HepG2 (cell line): Measurements from ENCODE around the gene TCP11L1. TPM values are rescaled to one million over a fixed set of nuclear protein-coding genes. Genes with fewer than 3 reads are reported as not detected.

Experiments used
- ATF1 ChIP-seq: IDR thresholded peaks from 2 replicates; pipeline ENCODE4 v1.6.1; 2016; ENCODE audit warnings: mild to moderate bottlenecking, control low read depth
- CBX5 ChIP-seq: sonication (generic); formaldehyde crosslinking; IDR thresholded peaks from 2 replicates; pipeline ENCODE4 v1.4.0; 2020; ENCODE audit warnings: missing genetic modification reagents, borderline replicate concordance
- KMT2B ChIP-seq: IDR thresholded peaks from 2 replicates; pipeline ENCODE4 v1.6.1; 2016; ENCODE audit warnings: missing genetic modification reagents, missing compliant biosample characterization
- PAWR ChIP-seq: sonication (generic); formaldehyde crosslinking; IDR thresholded peaks from 2 replicates; pipeline ENCODE4 v1.4.0; 2020; ENCODE audit warnings: missing genetic modification reagents, mild to moderate bottlenecking, borderline replicate concordance
- TOPORS ChIP-seq: sonication (generic); formaldehyde crosslinking; IDR thresholded peaks from 2 replicates; pipeline ENCODE4 v1.8.0; 2023; ENCODE audit warnings: mild to moderate bottlenecking, missing genetic modification reagents
- ZC3H13 ChIP-seq: sonication (generic); formaldehyde crosslinking; IDR thresholded peaks from 2 replicates; pipeline ENCODE4 v1.8.1; 2023; ENCODE audit warnings: mild to moderate bottlenecking, missing genetic modification reagents, moderate library complexity
- ZNF230 ChIP-seq: sonication (generic); formaldehyde crosslinking; IDR thresholded peaks from 2 replicates; pipeline ENCODE4 v1.4.0; 2020; ENCODE audit warnings: mild to moderate bottlenecking, missing genetic modification reagents
- ZNF720 ChIP-seq: sonication (generic); formaldehyde crosslinking; IDR thresholded peaks from 2 replicates; pipeline ENCODE4 v1.4.0; 2020; ENCODE audit warnings: missing genetic modification reagents
- ZNF879 ChIP-seq: sonication (generic); formaldehyde crosslinking; IDR thresholded peaks from 2 replicates; pipeline ENCODE4 v1.8.1; 2023; ENCODE audit warnings: missing genetic modification reagents
- ZNF891 ChIP-seq: sonication (generic); formaldehyde crosslinking; IDR thresholded peaks from 2 replicates; pipeline ENCODE4 v1.5.0; 2020; ENCODE audit warnings: mild to moderate bottlenecking, missing genetic modification reagents
- ZSCAN9 ChIP-seq: IDR thresholded peaks from 2 replicates; pipeline ENCODE4 v1.6.1; 2016; ENCODE audit warnings: borderline replicate concordance
- polyA plus RNA-seq, 8 experiments: library from polyadenylated mRNA; depleted of rRNA in 3 of 8; stranded (reverse) in 7 of 8; unstranded in 1 of 8; fragments of >200 nt; fragmentation: Illumina TruSeq in 4 of 8; extraction: Trizol in 4 of 8; gene quantifications; 2 replicates each; pipeline versions ENCODE4 v1.2.1 to v1.2.3, GENCODE V29; 2011 to 2016; ENCODE audit warnings: low read depth in 4 of 8, missing spikeins in 1 of 8, mixed read lengths in 1 of 8; ENCODE audit not compliant: insufficient read depth in 1 of 8
- total RNA-seq, 5 experiments: library from RNA; depleted of rRNA; stranded (reverse); fragments of >200 nt; fragmentation: Illumina TruSeq; extraction: Trizol; gene quantifications; 2 replicates each; pipeline ENCODE4 v1.2.3, GENCODE V29; 2016; ENCODE audit warnings: low read depth in 1 of 5
- TF ChIP-seq, protein P1 (sequence below): sonication (generic); formaldehyde crosslinking; IDR thresholded peaks from 2 replicates; pipeline ENCODE4 v1.5.0; 2020; ENCODE audit warnings: mild to moderate bottlenecking, missing genetic modification reagents
- TF ChIP-seq, protein P2 (sequence below): sonication (generic); formaldehyde crosslinking; IDR thresholded peaks from 2 replicates; pipeline ENCODE4 v1.5.1; 2020; ENCODE audit warnings: missing genetic modification reagents, mild to moderate bottlenecking, borderline replicate concordance
- TF ChIP-seq, protein P3 (sequence below): sonication (generic); formaldehyde crosslinking; IDR thresholded peaks from 2 replicates; pipeline ENCODE4 v1.4.0; 2020; ENCODE audit warnings: low read depth, missing genetic modification reagents
- TF ChIP-seq, protein P4 (sequence below): sonication (generic); formaldehyde crosslinking; IDR thresholded peaks from 2 replicates; pipeline ENCODE4 v1.4.0; 2020; ENCODE audit warnings: missing genetic modification reagents, mild to moderate bottlenecking, borderline replicate concordance
- TF ChIP-seq, protein P5 (sequence below): sonication (generic); formaldehyde crosslinking; IDR thresholded peaks from 2 replicates; pipeline ENCODE4 v1.4.0; 2020; ENCODE audit warnings: low read depth, mild to moderate bottlenecking, missing genetic modification reagents
- TF ChIP-seq, protein P6 (sequence below): sonication (generic); formaldehyde crosslinking; IDR thresholded peaks from 2 replicates; pipeline ENCODE4 v1.4.0; 2020; ENCODE audit warnings: missing genetic modification reagents, borderline replicate concordance

The TCP11L1 gene
- total and polyA plus RNA-seq, 2 of the 13 experiments (the other 11 are each of a cell fraction or from before 2014, with no cell fraction given), result 7.9 to 10.1 TPM

DNA sequence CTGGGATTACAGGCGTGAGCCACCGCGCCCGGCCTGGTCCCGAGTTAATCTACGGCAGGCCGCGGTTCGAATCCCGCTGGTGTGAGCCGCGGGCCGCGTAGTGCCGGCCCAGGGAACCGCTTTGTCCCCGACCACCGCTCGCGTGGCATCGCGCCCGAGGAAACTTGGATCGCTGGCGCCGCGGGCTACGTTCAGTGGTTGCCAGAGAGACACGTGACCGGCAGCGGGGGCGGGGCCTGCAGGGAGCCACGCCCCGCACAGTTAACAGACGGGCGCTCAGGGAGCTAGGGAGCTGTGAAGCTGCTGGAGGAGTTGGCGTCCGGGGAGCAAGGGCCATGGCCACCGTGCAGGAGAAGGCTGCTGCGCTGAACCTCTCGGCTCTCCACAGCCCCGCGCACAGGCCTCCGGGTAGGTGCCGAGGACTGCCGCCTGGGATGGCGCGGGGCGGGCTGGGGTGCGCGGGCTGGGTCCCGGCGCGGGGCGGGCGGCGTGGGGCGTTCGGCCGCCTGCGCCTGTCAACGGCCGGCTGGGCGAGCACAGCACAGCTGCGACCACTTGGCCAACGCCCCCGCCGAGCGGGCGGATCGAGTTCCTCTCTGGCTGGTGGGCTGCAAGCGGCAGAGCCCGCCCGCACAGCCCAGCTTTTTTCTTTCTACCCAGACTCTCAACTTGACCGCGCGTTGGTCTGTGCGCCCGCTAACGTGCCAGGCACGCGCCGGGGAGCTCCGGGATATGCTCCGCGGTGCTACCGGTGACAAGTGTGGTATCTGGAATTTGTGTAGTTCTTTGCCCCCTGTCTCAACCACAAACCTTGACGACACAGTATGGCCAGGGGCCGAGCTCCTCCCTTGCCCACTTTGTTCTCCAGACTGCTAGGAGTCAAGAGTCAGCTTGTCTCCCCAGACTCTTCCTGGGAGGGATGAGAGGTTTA lies 23.5 kb upstream of the TCP11L1 start, which contains the start of gene DEPDC7 (continued):
- TF ChIP-seq, protein P1, sequence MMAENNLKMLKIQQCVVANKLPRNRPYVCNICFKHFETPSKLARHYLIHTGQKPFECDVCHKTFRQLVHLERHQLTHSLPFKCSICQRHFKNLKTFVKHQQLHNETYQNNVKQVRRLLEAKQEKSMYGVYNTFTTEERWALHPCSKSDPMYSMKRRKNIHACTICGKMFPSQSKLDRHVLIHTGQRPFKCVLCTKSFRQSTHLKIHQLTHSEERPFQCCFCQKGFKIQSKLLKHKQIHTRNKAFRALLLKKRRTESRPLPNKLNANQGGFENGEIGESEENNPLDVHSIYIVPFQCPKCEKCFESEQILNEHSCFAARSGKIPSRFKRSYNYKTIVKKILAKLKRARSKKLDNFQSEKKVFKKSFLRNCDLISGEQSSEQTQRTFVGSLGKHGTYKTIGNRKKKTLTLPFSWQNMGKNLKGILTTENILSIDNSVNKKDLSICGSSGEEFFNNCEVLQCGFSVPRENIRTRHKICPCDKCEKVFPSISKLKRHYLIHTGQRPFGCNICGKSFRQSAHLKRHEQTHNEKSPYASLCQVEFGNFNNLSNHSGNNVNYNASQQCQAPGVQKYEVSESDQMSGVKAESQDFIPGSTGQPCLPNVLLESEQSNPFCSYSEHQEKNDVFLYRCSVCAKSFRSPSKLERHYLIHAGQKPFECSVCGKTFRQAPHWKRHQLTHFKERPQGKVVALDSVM (CRISPR knock-in tag), result peak; percentile 33
- TF ChIP-seq ZSCAN9 (CRISPR knock-in tag), result peak; percentile 71
- no peak for TF ChIP-seq ATF1 (CRISPR knock-in tag)
- TF ChIP-seq, protein P2, sequence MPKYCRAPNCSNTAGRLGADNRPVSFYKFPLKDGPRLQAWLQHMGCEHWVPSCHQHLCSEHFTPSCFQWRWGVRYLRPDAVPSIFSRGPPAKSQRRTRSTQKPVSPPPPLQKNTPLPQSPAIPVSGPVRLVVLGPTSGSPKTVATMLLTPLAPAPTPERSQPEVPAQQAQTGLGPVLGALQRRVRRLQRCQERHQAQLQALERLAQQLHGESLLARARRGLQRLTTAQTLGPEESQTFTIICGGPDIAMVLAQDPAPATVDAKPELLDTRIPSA (CRISPR knock-in tag), result 0 out of 2 replicates have a peak, but pooled peaks have one; percentile 82
- TF ChIP-seq TOPORS (CRISPR knock-in tag), result peak; percentile 51; the same call in 1 of the 2 replicates
- TF ChIP-seq, protein P3, sequence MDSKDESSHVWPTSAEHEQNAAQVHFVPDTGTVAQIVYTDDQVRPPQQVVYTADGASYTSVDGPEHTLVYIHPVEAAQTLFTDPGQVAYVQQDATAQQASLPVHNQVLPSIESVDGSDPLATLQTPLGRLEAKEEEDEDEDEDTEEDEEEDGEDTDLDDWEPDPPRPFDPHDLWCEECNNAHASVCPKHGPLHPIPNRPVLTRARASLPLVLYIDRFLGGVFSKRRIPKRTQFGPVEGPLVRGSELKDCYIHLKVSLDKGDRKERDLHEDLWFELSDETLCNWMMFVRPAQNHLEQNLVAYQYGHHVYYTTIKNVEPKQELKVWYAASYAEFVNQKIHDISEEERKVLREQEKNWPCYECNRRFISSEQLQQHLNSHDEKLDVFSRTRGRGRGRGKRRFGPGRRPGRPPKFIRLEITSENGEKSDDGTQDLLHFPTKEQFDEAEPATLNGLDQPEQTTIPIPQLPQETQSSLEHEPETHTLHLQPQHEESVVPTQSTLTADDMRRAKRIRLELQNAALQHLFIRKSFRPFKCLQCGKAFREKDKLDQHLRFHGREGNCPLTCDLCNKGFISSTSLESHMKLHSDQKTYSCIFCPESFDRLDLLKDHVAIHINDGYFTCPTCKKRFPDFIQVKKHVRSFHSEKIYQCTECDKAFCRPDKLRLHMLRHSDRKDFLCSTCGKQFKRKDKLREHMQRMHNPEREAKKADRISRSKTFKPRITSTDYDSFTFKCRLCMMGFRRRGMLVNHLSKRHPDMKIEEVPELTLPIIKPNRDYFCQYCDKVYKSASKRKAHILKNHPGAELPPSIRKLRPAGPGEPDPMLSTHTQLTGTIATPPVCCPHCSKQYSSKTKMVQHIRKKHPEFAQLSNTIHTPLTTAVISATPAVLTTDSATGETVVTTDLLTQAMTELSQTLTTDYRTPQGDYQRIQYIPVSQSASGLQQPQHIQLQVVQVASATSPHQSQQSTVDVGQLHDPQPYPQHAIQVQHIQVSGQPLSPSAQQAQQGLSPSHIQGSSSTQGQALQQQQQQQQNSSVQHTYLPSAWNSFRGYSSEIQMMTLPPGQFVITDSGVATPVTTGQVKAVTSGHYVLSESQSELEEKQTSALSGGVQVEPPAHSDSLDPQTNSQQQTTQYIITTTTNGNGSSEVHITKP, result no peak
- TF ChIP-seq, protein P4, sequence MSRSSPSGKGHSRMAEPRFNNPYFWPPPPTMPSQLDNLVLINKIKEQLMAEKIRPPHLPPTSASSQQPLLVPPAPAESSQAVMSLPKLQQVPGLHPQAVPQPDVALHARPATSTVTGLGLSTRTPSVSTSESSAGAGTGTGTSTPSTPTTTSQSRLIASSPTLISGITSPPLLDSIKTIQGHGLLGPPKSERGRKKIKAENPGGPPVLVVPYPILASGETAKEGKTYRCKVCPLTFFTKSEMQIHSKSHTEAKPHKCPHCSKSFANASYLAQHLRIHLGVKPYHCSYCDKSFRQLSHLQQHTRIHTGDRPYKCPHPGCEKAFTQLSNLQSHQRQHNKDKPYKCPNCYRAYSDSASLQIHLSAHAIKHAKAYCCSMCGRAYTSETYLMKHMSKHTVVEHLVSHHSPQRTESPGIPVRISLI (CRISPR knock-in tag), result no peak; the same call in 1 of the 2 replicates
- peak; percentile 56; the same call in 1 of the 2 replicates for TF ChIP-seq KMT2B (CRISPR knock-in tag)
- no peak for TF ChIP-seq ZC3H13 (CRISPR knock-in tag)
- no peak for TF ChIP-seq ZNF720
- no peak for TF ChIP-seq PAWR (CRISPR knock-in tag)
- TF ChIP-seq ZNF230 (CRISPR knock-in tag), result peak; percentile 66; the same call in 1 of the 2 replicates
- TF ChIP-seq, protein P5, sequence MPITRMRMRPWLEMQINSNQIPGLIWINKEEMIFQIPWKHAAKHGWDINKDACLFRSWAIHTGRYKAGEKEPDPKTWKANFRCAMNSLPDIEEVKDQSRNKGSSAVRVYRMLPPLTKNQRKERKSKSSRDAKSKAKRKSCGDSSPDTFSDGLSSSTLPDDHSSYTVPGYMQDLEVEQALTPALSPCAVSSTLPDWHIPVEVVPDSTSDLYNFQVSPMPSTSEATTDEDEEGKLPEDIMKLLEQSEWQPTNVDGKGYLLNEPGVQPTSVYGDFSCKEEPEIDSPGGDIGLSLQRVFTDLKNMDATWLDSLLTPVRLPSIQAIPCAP (CRISPR knock-in tag), result no peak
- 0 out of 2 replicates have a peak, but pooled peaks have one; percentile 20 for TF ChIP-seq ZNF891 (CRISPR knock-in tag)
- TF ChIP-seq CBX5 (CRISPR knock-in tag), result peak; percentile 25; the same call in 1 of the 2 replicates
- TF ChIP-seq, protein P6, sequence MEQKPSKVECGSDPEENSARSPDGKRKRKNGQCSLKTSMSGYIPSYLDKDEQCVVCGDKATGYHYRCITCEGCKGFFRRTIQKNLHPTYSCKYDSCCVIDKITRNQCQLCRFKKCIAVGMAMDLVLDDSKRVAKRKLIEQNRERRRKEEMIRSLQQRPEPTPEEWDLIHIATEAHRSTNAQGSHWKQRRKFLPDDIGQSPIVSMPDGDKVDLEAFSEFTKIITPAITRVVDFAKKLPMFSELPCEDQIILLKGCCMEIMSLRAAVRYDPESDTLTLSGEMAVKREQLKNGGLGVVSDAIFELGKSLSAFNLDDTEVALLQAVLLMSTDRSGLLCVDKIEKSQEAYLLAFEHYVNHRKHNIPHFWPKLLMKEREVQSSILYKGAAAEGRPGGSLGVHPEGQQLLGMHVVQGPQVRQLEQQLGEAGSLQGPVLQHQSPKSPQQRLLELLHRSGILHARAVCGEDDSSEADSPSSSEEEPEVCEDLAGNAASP, result peak; percentile 48; the same call in 1 of the 2 replicates
- peak; percentile 85; the same call in 1 of the 2 replicates for TF ChIP-seq ZNF879
